A549 (cell line): ENCODE results near the gene UTP4. TPM values are rescaled to one million over a fixed set of nuclear protein-coding genes. Genes with fewer than 3 reads are reported as not detected.

Experiments used
- ATAC-seq, 2 experiments: fragments of 200-7000 bp in 1 of 2; fragments of >200 bp in 1 of 2; cut with Nextera tagmentation in 1 of 2; cut with Tn5 transposase in 1 of 2; 3 replicates each; pipeline versions ENCODE4 v1.8.0 to v1.9.1; 2018 to 2020; ENCODE audit warnings: mild to moderate bottlenecking in 1 of 2, moderate library complexity in 1 of 2
- CTCF ChIA-PET: fragments of 300-600 bp; sonication (Branson Sonifier 250); formaldehyde crosslinking; extraction: SDS; loops from one replicate; lab custom pipeline; 2021; ENCODE audit warnings: antibody characterized with exemption, inconsistent platforms; lab: Yijun Ruan, JAX
- POLR2A ChIA-PET: fragments of 350-600 bp; formaldehyde crosslinking; extraction: SDS; loops from one replicate; lab custom pipeline; 2021; ENCODE audit warnings: antibody characterized with exemption, inconsistent platforms; lab: Yijun Ruan, JAX
- DNase-seq, 2 experiments: peaks; one replicate each; pipeline versions ENCODE4 v3.0.0 to v3.0.0-alpha.2; 2011 to 2016; ENCODE audit warnings: low read depth in 1 of 2, low spot score in 1 of 2
- FAIRE-seq: peaks from 2 replicates; lab custom pipeline; 2011; peaks lifted over from hg19 to GRCh38; lab: Jason Lieb, UNC
- H3K27ac ChIP-seq, 2 experiments: fragments of >200 bp; sonication (Bioruptor Twin); formaldehyde crosslinking; 3 replicates each; pipeline ENCODE4 v1.5.1; 2016 to 2017
- H3K4me1 ChIP-seq: fragments of >200 bp; sonication (Bioruptor Twin); formaldehyde crosslinking; 3 replicates; pipeline ENCODE4 v1.6.1; 2016
- H3K4me2 ChIP-seq: fragments of >200 bp; sonication (Bioruptor Twin); formaldehyde crosslinking; 3 replicates; pipeline ENCODE4 v1.6.1; 2016
- H3K4me3 ChIP-seq: fragments of >200 bp; sonication (Bioruptor Twin); formaldehyde crosslinking; 3 replicates; pipeline ENCODE4 v1.5.1; 2016
- H3K9me3 ChIP-seq: fragments of >200 bp; sonication (Bioruptor Twin); formaldehyde crosslinking; 3 replicates; pipeline ENCODE4 v1.6.1; 2016
- BHLHE40 ChIP-seq: IDR thresholded peaks from 2 replicates; pipeline ENCODE4 v1.6.1; 2012; ENCODE audit warnings: low read depth, low read length, inconsistent platforms
- CHD2 ChIP-seq: fragments of 150-350 bp; IDR thresholded peaks from 2 replicates; pipeline ENCODE4 v1.6.1; 2014; ENCODE audit warnings: low read length; ENCODE audit not compliant: partially characterized antibody
- EHMT2 ChIP-seq: fragments of 200-600 bp; sonication (generic); IDR thresholded peaks from 2 replicates; pipeline ENCODE4 v1.6.1; 2016; ENCODE audit warnings: antibody characterized with exemption, low read depth, mild to moderate bottlenecking, moderate library complexity
- FOSB ChIP-seq: fragments of 250-450 bp; sonication (Bioruptor Pico); IDR thresholded peaks from 2 replicates; pipeline ENCODE4 v1.5.0; 2020; ENCODE audit warnings: mild to moderate bottlenecking, moderate library complexity
- GATA3 ChIP-seq: IDR thresholded peaks from 2 replicates; pipeline ENCODE4 v1.6.1; 2012; ENCODE audit warnings: borderline replicate concordance
- HEYL ChIP-seq: fragments of 250-450 bp; sonication (Bioruptor Pico); IDR thresholded peaks from 2 replicates; pipeline ENCODE4 v1.8.0; 2021; ENCODE audit warnings: mild to moderate bottlenecking, moderate library complexity
- HMGXB4 ChIP-seq: fragments of 250-450 bp; sonication (Bioruptor Pico); IDR thresholded peaks from 2 replicates; pipeline ENCODE4 v1.5.0; 2021; ENCODE audit warnings: mild to moderate bottlenecking, moderate library complexity, borderline replicate concordance
- HOXA7 ChIP-seq: fragments of 250-450 bp; sonication (Bioruptor Pico); IDR thresholded peaks from 2 replicates; pipeline ENCODE4 v1.5.0; 2020; ENCODE audit warnings: mild to moderate bottlenecking, moderate library complexity
- HOXB5 ChIP-seq: fragments of 250-450 bp; sonication (Bioruptor Pico); IDR thresholded peaks from 2 replicates; pipeline ENCODE4 v1.5.0; 2020; ENCODE audit warnings: mild to moderate bottlenecking, moderate library complexity
- JUNB ChIP-seq: fragments of >200 bp; sonication (Bioruptor Twin); formaldehyde crosslinking; IDR thresholded peaks from 2 replicates; pipeline ENCODE4 v1.6.1; 2016
- KDM1A ChIP-seq: fragments of 200-600 bp; sonication (generic); IDR thresholded peaks from 2 replicates; pipeline ENCODE4 v1.6.1; 2016; ENCODE audit warnings: low read depth, mild to moderate bottlenecking
- KDM5A ChIP-seq: fragments of 200-600 bp; sonication (generic); IDR thresholded peaks from 2 replicates; pipeline ENCODE4 v1.6.1; 2016; ENCODE audit warnings: antibody characterized with exemption, mild to moderate bottlenecking
- MAFK ChIP-seq: fragments of 450-650 bp; IDR thresholded peaks from 2 replicates; pipeline ENCODE4 v1.6.1; 2014; ENCODE audit not compliant: partially characterized antibody
- NFE2L2 ChIP-seq: fragments of 150-350 bp; conservative IDR thresholded peaks from 2 replicates; pipeline ENCODE4 v1.6.1; 2014; ENCODE audit warnings: low read length
- POLR2A ChIP-seq: IDR thresholded peaks from 2 replicates; pipeline ENCODE4 v1.6.1; 2012; ENCODE audit warnings: mild to moderate bottlenecking, low read length
- POLR2AphosphoS2 ChIP-seq: conservative IDR thresholded peaks from 2 replicates; pipeline ENCODE4 v1.6.1; 2012; ENCODE audit warnings: low read length, improper control_type of control experiment, inconsistent platforms
- RAD21 ChIP-seq, 2 experiments: fragments of >200 bp in 1 of 2; sonication (Bioruptor Twin) in 1 of 2; formaldehyde crosslinking in 1 of 2; IDR thresholded peaks in 1 of 2; conservative IDR thresholded peaks in 1 of 2; 2 replicates in 1 of 2; 3 replicates in 1 of 2; pipeline ENCODE4 v1.6.1; 2012 to 2018; ENCODE audit warnings: inconsistent platforms in 1 of 2
- RNF2 ChIP-seq: fragments of 200-600 bp; sonication (generic); IDR thresholded peaks from 2 replicates; pipeline ENCODE4 v1.6.1; 2016; ENCODE audit warnings: low read depth, mild to moderate bottlenecking, antibody characterized with exemption, moderate library complexity, borderline replicate concordance
- SREBF2 ChIP-seq: fragments of 450-650 bp; IDR thresholded peaks from 2 replicates; pipeline ENCODE4 v1.6.1; 2014; ENCODE audit warnings: mild to moderate bottlenecking, moderate library complexity
- ZSCAN20 ChIP-seq: fragments of 250-450 bp; sonication (Bioruptor Pico); IDR thresholded peaks from 2 replicates; pipeline ENCODE4 v1.8.0; 2022; ENCODE audit warnings: mild to moderate bottlenecking, moderate library complexity
- WGBS: methylation state at CpG from one replicate; pipeline ENCODE4 v1.1.6; 2017; ENCODE audit errors: missing lambda C conversion rate; 5-methylcytosine and 5-hydroxymethylcytosine counted together
- polyA plus RNA-seq, 4 experiments: library from polyadenylated mRNA; depleted of rRNA in 3 of 4; stranded (reverse); fragments of >200 nt; fragmentation: RNase III in 1 of 4; extraction: RNeasy Plus Mini Kit Qiagen cat#74134 plus additional on column Dnase treatment in 1 of 4; gene quantifications; 2 replicates in 3 of 4; 3 replicates in 1 of 4; pipeline ENCODE4 v1.2.3, GENCODE V29; 2011 to 2017
- TF ChIP-seq, protein P1 (sequence below): fragments of 250-450 bp; sonication (Bioruptor Pico); IDR thresholded peaks from 2 replicates; pipeline ENCODE4 v1.5.0; 2020; ENCODE audit warnings: low read depth, mild to moderate bottlenecking, moderate library complexity
- TF ChIP-seq, protein P2 (sequence below): fragments of 200-600 bp; sonication (generic); IDR thresholded peaks from 2 replicates; pipeline ENCODE4 v1.6.1; 2016; ENCODE audit warnings: antibody characterized with exemption, mild to moderate bottlenecking, moderate library complexity

UTP4 gene
- polyA plus RNA-seq, 2 of the 4 experiments (the other 2 are of a cell fraction), result 77.1 to 118 TPM

GRCh38 chr16:69110406-69110805 is 22.0 kb upstream of the UTP4 start:
- POLR2A ChIA-PET, result no interaction called here
- Histone ChIP-seq H3K27ac (no peak overlapping the region), H3K4me1 (peaks cover 18% of the 10 kb centered on the region), H3K4me2 (no peak overlapping the region), H3K4me3 (no peak overlapping the region), H3K9me3 (no peaks in the 10 kb centered on the region)
- DNase-seq (no peak), FAIRE-seq (no peak), ATAC-seq (no peak)
- 91% methylated on average over 7 of the region's 7 CpGs for WGBS
- TF ChIP-seq HEYL (CRISPR knock-in tag) (no peak), RNF2 (no peak), MAFK (no peak), HOXA7 (CRISPR knock-in tag) (no peak), EHMT2 (no peak), BHLHE40 (no peak), NFE2L2 (no peak), KDM5A (no peak), CHD2 (no peak), POLR2A (no peak)
- CTCF ChIA-PET, result interaction anchor here (0.9 to 24.8 kb wide), 5 partner anchors 9 to 206 kb away, joined by 3 to 503 read pairs (median 4); no protein-coding TSS in a partner anchor

DNA sequence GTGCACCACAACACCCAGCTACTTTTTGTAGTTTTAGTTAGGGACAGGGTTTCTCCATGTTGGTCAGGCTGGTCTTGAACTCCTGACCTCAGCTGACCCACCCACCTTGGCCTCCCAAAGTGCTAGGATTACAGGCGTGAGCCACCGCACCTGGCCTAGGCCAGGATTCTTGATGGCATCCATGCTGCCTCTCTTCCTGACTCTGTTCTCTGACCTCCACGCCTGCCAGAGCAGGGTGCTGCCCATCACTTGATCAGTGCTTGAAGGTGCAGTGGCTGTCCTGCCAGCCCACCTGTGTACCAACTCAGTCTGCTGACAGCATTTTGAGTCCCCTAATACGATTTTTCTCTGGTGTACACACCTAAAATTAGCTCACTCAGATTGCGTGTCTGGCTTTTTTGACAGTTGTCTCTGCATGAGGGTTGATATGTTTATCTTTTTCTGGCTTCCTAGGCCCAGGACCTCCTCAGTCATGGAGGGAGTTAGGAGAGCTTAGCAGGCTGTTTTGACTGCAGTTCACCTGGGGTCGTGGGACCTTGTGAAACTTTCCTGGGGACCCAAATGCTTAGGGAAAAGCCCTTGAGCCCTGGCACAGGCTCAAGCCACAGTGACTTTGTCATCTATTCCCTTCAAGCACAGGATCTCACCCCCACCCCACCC is 21.1 kb upstream of the UTP4 start:
- no peak for FAIRE-seq

DNA sequence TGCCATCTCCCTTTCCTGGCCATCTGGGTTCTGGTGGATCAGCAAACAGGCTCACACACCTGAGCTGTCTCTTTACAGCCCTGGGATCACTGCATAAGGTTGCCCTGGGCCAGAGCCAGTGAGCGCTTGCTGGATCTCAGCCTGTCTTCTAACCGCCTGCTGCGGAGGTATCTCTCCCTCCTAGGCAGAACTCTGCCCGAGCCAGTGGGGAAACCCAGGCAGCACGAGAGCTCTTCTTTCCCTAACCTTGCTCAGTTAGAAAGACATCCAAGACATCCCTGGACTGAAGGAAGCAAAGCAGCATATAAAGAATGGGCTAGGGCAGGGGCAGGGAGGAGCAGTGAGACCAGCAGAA is 20.6 kb upstream of the UTP4 start:
- WGBS, result 89% methylated on average over 5 of the region's 5 CpGs
- DNase-seq (no peak), ATAC-seq (no peak), FAIRE-seq (no peak)
- no peak overlapping the region for H3K4me2 ChIP-seq
- H3K4me3 ChIP-seq, result no peak overlapping the region
- ChIA-PET POLR2A (no interaction called here), CTCF (interaction anchor here (0.7 to 24.8 kb wide), 14 partner anchors 12 to 268 kb away, joined by 3 to 503 read pairs (median 6); partner anchors contain the start of gene TANGO6)
- TF ChIP-seq, protein P1, sequence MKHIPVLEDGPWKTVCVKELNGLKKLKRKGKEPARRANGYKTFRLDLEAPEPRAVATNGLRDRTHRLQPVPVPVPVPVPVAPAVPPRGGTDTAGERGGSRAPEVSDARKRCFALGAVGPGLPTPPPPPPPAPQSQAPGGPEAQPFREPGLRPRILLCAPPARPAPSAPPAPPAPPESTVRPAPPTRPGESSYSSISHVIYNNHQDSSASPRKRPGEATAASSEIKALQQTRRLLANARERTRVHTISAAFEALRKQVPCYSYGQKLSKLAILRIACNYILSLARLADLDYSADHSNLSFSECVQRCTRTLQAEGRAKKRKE (CRISPR knock-in tag), result no peak
- TF ChIP-seq KDM1A (no peak), EHMT2 (no peak), HMGXB4 (CRISPR knock-in tag) (no peak), HOXB5 (CRISPR knock-in tag) (no peak), ZSCAN20 (CRISPR knock-in tag) (no peak)
- TF ChIP-seq, protein P2, sequence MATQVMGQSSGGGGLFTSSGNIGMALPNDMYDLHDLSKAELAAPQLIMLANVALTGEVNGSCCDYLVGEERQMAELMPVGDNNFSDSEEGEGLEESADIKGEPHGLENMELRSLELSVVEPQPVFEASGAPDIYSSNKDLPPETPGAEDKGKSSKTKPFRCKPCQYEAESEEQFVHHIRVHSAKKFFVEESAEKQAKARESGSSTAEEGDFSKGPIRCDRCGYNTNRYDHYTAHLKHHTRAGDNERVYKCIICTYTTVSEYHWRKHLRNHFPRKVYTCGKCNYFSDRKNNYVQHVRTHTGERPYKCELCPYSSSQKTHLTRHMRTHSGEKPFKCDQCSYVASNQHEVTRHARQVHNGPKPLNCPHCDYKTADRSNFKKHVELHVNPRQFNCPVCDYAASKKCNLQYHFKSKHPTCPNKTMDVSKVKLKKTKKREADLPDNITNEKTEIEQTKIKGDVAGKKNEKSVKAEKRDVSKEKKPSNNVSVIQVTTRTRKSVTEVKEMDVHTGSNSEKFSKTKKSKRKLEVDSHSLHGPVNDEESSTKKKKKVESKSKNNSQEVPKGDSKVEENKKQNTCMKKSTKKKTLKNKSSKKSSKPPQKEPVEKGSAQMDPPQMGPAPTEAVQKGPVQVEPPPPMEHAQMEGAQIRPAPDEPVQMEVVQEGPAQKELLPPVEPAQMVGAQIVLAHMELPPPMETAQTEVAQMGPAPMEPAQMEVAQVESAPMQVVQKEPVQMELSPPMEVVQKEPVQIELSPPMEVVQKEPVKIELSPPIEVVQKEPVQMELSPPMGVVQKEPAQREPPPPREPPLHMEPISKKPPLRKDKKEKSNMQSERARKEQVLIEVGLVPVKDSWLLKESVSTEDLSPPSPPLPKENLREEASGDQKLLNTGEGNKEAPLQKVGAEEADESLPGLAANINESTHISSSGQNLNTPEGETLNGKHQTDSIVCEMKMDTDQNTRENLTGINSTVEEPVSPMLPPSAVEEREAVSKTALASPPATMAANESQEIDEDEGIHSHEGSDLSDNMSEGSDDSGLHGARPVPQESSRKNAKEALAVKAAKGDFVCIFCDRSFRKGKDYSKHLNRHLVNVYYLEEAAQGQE, result no peak
- H3K4me1 ChIP-seq, result peaks cover 18% of the 10 kb centered on the region
- H3K9me3 ChIP-seq, result no peaks in the 10 kb centered on the region
- peak overlapping the region in 1 of 2 experiments; percentile 17; a peak in 1 of 6 replicates for H3K27ac ChIP-seq

More for the DNA sequence above, 21.1 kb upstream of the UTP4 start:
- Histone ChIP-seq H3K9me3 (no peaks in the 10 kb centered on the region), H3K27ac (no peak overlapping the region), H3K4me1 (peaks cover 18% of the 10 kb centered on the region), H3K4me2 (no peak overlapping the region), H3K4me3 (no peak overlapping the region)
- DNase-seq, result no peak
- 81% methylated on average over 6 of the region's 6 CpGs for WGBS
- ATAC-seq, result no peak
- CTCF ChIA-PET, result interaction anchor here (0.6 to 24.8 kb wide), 12 partner anchors 10 to 268 kb away, joined by 3 to 503 read pairs (median 6); partner anchors contain the start of gene TANGO6
- no peak for TF ChIP-seq HOXB5 (CRISPR knock-in tag)
- no peak for TF ChIP-seq FOSB (CRISPR knock-in tag)
- no peak for TF ChIP-seq JUNB
- no peak for TF ChIP-seq RAD21 (conservative IDR thresholded peaks at IDR 0.05 in 1 of 2, IDR thresholded peaks at IDR 0.05 in 1 of 2)
- no peak for TF ChIP-seq ZSCAN20 (CRISPR knock-in tag)
- TF ChIP-seq NFE2L2, result no peak
- TF ChIP-seq HEYL (CRISPR knock-in tag), result no peak
- TF ChIP-seq POLR2AphosphoS2, result no peak
- TF ChIP-seq CHD2, result no peak
- TF ChIP-seq, protein P1 (CRISPR knock-in tag), result no peak
- no peak for TF ChIP-seq SREBF2
- TF ChIP-seq GATA3, result no peak
- POLR2A ChIA-PET, result no interaction called here
